ENCODE data around the gene MATK. TPM values are rescaled to one million over a fixed set of nuclear protein-coding genes. Genes with fewer than 3 reads are reported as not detected.

The MATK gene
- total RNA-seq, 2 donors from 2014 or later = 5.7 to 5.8 TPM

- no peaks in the 10 kb centered on the region for H3K9me3 Mint-ChIP-seq
- H3K4me1 Mint-ChIP-seq = no peaks in the 10 kb centered on the region
- no peaks in the 10 kb centered on the region for H3K9me3 ChIP-seq (ENCODE audit: control insufficient read depth, low read length)
- H3K27ac ChIP-seq (ENCODE audit: low read depth, low read length) = no peak overlapping the region
- peak; percentile 37 for DNase-seq
- H3K4me3 ChIP-seq (ENCODE audit: low read length) = no peak overlapping the region
- H3K4me3 Mint-ChIP-seq = no peak overlapping the region
- no peaks in the 10 kb centered on the region for H3K4me1 ChIP-seq (ENCODE audit: control insufficient read depth, insufficient read depth, low read length)
- no peaks in the 10 kb centered on the region for H3K36me3 ChIP-seq (ENCODE audit: control insufficient read depth, insufficient read depth, low read length)
- peaks cover 18% of the 10 kb centered on the region for H3K27me3 ChIP-seq (ENCODE audit: control insufficient read depth, insufficient read depth, low read length, poor library complexity, severe bottlenecking)
- peaks cover 22% of the 10 kb centered on the region for H3K27me3 Mint-ChIP-seq (ENCODE audit: insufficient read depth)
- WGBS, 2 experiments (ENCODE audit: insufficient coverage in 1 of 2, insufficient read length in 1 of 2) = 91 to 94% methylated on average over 18 to 29 of the region's 29 CpGs
- H3K9ac ChIP-seq (ENCODE audit: extremely low read depth, low read length, poor library complexity, severe bottlenecking) = no peak overlapping the region
- TF ChIP-seq, protein P1, sequence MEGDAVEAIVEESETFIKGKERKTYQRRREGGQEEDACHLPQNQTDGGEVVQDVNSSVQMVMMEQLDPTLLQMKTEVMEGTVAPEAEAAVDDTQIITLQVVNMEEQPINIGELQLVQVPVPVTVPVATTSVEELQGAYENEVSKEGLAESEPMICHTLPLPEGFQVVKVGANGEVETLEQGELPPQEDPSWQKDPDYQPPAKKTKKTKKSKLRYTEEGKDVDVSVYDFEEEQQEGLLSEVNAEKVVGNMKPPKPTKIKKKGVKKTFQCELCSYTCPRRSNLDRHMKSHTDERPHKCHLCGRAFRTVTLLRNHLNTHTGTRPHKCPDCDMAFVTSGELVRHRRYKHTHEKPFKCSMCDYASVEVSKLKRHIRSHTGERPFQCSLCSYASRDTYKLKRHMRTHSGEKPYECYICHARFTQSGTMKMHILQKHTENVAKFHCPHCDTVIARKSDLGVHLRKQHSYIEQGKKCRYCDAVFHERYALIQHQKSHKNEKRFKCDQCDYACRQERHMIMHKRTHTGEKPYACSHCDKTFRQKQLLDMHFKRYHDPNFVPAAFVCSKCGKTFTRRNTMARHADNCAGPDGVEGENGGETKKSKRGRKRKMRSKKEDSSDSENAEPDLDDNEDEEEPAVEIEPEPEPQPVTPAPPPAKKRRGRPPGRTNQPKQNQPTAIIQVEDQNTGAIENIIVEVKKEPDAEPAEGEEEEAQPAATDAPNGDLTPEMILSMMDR (conservative IDR thresholded peaks at IDR 0.05) = no peak
- H3K27ac Mint-ChIP-seq = no peak overlapping the region
- H3K36me3 Mint-ChIP-seq (ENCODE audit: low read depth) = no peaks in the 10 kb centered on the region
Measured at GRCh38 chr19:3805859-3806258, 19.7 kb upstream of the MATK start.

- no peak overlapping the region for H3K27ac ChIP-seq (ENCODE audit: low read depth, low read length)
- no peak overlapping the region for H3K4me3 ChIP-seq (ENCODE audit: low read length)
- Mint-ChIP-seq H3K4me3 (no peak overlapping the region), H3K36me3 (ENCODE audit: low read depth) (no peaks in the 10 kb centered on the region), H3K27ac (no peak overlapping the region), H3K27me3 (ENCODE audit: insufficient read depth) (peaks cover 30% of the 10 kb centered on the region), H3K4me1 (no peaks in the 10 kb centered on the region), H3K9me3 (no peaks in the 10 kb centered on the region)
- no peaks in the 10 kb centered on the region for H3K9me3 ChIP-seq (ENCODE audit: control insufficient read depth, low read length)
- no peak for DNase-seq
- H3K36me3 ChIP-seq (ENCODE audit: control insufficient read depth, insufficient read depth, low read length) = no peaks in the 10 kb centered on the region
- no peak overlapping the region for H3K9ac ChIP-seq (ENCODE audit: extremely low read depth, low read length, poor library complexity, severe bottlenecking)
- H3K27me3 ChIP-seq (ENCODE audit: control insufficient read depth, insufficient read depth, low read length, poor library complexity, severe bottlenecking) = peaks cover 30% of the 10 kb centered on the region
- TF ChIP-seq, protein P1 (conservative IDR thresholded peaks at IDR 0.05) = no peak
- 91 to 92% methylated on average over 6 to 13 of the region's 13 CpGs for WGBS, 2 experiments (ENCODE audit: insufficient coverage in 1 of 2, insufficient read length in 1 of 2)
- H3K4me1 ChIP-seq (ENCODE audit: control insufficient read depth, insufficient read depth, low read length) = no peaks in the 10 kb centered on the region
Measured at GRCh38 chr19:3804429-3804828, 18.2 kb upstream of the MATK start.

GRCh38 chr19:3803986-3804385, 17.8 kb upstream of the MATK start:
- Histone ChIP-seq H3K27me3 (ENCODE audit: control insufficient read depth, insufficient read depth, low read length, poor library complexity, severe bottlenecking) (peaks cover 33% of the 10 kb centered on the region), H3K4me3 (ENCODE audit: low read length) (no peak overlapping the region), H3K27ac (ENCODE audit: low read depth, low read length) (no peak overlapping the region), H3K9ac (ENCODE audit: extremely low read depth, low read length, poor library complexity, severe bottlenecking) (no peak overlapping the region), H3K4me1 (ENCODE audit: control insufficient read depth, insufficient read depth, low read length) (no peaks in the 10 kb centered on the region), H3K36me3 (ENCODE audit: control insufficient read depth, insufficient read depth, low read length) (no peaks in the 10 kb centered on the region), H3K9me3 (ENCODE audit: control insufficient read depth, low read length) (no peaks in the 10 kb centered on the region)
- H3K4me3 Mint-ChIP-seq = no peak overlapping the region
- H3K27me3 Mint-ChIP-seq (ENCODE audit: insufficient read depth) = peaks cover 34% of the 10 kb centered on the region
- DNase-seq = no peak
- H3K36me3 Mint-ChIP-seq (ENCODE audit: low read depth) = no peaks in the 10 kb centered on the region
- TF ChIP-seq, protein P1 (conservative IDR thresholded peaks at IDR 0.05) = no peak
- H3K9me3 Mint-ChIP-seq = no peaks in the 10 kb centered on the region
- H3K4me1 Mint-ChIP-seq = no peaks in the 10 kb centered on the region
- 93 to 100% methylated on average over 6 to 10 of the region's 10 CpGs for WGBS, 2 experiments (ENCODE audit: insufficient coverage in 1 of 2, insufficient read length in 1 of 2)
- no peak overlapping the region for H3K27ac Mint-ChIP-seq
